ENCODE measurements around the gene PCIF1.

DNA sequence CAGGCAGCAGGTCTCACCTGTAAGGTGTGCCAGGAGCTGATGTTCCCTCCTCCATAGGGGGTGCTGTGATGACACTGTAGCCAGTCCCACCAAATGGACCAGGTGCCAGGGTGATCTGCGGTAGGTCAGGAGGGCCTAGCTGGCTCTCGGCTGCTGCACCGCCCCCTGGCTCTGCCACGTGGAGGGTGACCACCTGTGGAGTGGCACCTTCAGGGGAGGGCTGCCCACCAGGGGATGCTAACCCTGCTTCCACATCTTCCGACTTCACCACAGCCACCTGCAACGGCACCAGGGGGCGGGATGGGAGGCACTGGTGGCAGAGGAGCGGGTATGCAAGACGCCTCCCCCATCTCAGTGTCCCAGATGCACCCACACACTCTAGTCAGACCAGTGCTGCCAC is 19.2 kb downstream of the PCIF1 start:
- TF ChIP-seq EZH2 (IDR thresholded peaks at IDR 0.05; ENCODE audit: low read depth) (no peak), CTCF (conservative IDR thresholded peaks at IDR 0.05) (no peak)
